AG04450 (cell line): ENCODE data around the gene RTN4RL1. TPM values are rescaled to one million over a fixed set of nuclear protein-coding genes. Genes with fewer than 3 reads are reported as not detected.

Source experiments
- CTCF ChIA-PET: fragments of 300-600, 350-600 bp; formaldehyde crosslinking; extraction: SDS; loops from one replicate; lab custom pipeline; 2022; ENCODE audit warnings: antibody characterized with exemption, inconsistent platforms; lab: Charles Lee
- POLR2A ChIA-PET: fragments of 350-600 bp; formaldehyde crosslinking; extraction: SDS; loops from one replicate; lab custom pipeline; 2021; ENCODE audit warnings: antibody characterized with exemption, inconsistent platforms; lab: Yijun Ruan, JAX
- DNase-seq: peaks from one replicate; pipeline ENCODE4 v3.0.0-alpha.2; 2011; ENCODE audit warnings: low read depth, low spot score
- H3K27ac ChIP-seq: one replicate; pipeline ENCODE4 v1.5.1; 2012; ENCODE audit warnings: low read depth, low read length, control low read depth
- H3K27me3 ChIP-seq: one replicate; pipeline ENCODE4 v1.6.0; 2012; ENCODE audit warnings: low read length; ENCODE audit not compliant: control insufficient read depth, insufficient read depth
- H3K4me3 ChIP-seq: 2 replicates; pipeline ENCODE4 v1.5.1; 2011; ENCODE audit warnings: mild to moderate bottlenecking, low read depth, low read length, control low read depth
- H3K9me3 ChIP-seq: 2 replicates; pipeline ENCODE4 v1.5.1; 2012; ENCODE audit warnings: low read length; ENCODE audit not compliant: control insufficient read depth, insufficient read depth
- polyA plus RNA-seq: library from polyadenylated mRNA; depleted of rRNA; stranded (reverse); fragments of >200 nt; gene quantifications from 2 replicates; pipeline ENCODE4 v1.2.3, GENCODE V29; 2011
- TF ChIP-seq, protein P1 (sequence below): IDR thresholded peaks from 2 replicates; pipeline ENCODE4 v1.5.1; 2011; ENCODE audit warnings: low read depth, low read length, control low read depth, inconsistent platforms

The RTN4RL1 gene
- polyA plus RNA-seq, 1 experiment, result 0.04 TPM

DNA sequence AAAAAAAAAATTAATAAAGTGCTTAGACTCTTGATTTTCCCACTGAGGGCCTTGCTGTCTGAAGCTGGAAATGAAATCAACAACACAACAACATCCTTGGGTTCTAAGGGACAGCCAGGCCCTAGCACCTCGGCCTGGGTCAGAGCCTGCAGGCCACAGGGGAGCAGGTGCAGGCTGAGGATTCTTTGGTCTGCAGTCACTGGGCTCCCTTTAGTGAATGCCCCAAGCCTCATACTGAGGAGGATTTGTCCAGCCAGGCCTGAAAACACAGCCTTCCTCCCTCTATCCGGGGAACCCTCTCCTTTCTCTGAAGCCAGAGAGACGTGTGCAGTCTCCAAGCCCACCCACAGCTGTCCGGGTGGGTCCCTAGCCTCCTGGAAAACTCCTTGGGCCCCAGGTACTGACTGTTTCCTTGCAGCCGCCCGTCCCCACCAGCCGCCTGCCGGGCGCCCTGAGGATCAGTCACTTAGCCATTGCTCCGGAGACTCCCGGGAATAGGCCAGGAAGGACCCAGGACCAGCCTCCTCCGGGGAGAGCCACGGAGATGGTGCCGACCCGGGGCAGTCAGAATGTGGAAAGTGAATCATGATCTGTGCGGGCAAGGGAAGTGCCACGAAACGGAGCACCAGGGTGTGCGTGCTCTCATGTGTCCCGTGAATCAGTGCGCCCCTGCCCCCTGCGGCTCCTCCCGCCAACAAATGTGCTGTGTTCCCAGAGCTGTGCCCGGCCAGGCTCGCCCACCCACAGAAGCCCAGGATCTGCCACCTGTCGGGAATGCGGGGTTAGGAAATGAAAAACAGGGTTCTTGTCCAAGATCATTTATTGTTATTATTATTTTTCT is 91.0 kb downstream of the RTN4RL1 start:
- TF ChIP-seq, protein P1, sequence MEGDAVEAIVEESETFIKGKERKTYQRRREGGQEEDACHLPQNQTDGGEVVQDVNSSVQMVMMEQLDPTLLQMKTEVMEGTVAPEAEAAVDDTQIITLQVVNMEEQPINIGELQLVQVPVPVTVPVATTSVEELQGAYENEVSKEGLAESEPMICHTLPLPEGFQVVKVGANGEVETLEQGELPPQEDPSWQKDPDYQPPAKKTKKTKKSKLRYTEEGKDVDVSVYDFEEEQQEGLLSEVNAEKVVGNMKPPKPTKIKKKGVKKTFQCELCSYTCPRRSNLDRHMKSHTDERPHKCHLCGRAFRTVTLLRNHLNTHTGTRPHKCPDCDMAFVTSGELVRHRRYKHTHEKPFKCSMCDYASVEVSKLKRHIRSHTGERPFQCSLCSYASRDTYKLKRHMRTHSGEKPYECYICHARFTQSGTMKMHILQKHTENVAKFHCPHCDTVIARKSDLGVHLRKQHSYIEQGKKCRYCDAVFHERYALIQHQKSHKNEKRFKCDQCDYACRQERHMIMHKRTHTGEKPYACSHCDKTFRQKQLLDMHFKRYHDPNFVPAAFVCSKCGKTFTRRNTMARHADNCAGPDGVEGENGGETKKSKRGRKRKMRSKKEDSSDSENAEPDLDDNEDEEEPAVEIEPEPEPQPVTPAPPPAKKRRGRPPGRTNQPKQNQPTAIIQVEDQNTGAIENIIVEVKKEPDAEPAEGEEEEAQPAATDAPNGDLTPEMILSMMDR, result no peak
- H3K27me3 ChIP-seq, result peaks cover 36% of the 10 kb centered on the region
- H3K27ac ChIP-seq, result no peak overlapping the region
- ChIA-PET POLR2A (no interaction called here), CTCF (no interaction called here)
- H3K9me3 ChIP-seq, result no peaks in the 10 kb centered on the region; the same call in 1 of the 2 replicates
- DNase-seq, result no peak
- H3K4me3 ChIP-seq, result no peak overlapping the region

DNA sequence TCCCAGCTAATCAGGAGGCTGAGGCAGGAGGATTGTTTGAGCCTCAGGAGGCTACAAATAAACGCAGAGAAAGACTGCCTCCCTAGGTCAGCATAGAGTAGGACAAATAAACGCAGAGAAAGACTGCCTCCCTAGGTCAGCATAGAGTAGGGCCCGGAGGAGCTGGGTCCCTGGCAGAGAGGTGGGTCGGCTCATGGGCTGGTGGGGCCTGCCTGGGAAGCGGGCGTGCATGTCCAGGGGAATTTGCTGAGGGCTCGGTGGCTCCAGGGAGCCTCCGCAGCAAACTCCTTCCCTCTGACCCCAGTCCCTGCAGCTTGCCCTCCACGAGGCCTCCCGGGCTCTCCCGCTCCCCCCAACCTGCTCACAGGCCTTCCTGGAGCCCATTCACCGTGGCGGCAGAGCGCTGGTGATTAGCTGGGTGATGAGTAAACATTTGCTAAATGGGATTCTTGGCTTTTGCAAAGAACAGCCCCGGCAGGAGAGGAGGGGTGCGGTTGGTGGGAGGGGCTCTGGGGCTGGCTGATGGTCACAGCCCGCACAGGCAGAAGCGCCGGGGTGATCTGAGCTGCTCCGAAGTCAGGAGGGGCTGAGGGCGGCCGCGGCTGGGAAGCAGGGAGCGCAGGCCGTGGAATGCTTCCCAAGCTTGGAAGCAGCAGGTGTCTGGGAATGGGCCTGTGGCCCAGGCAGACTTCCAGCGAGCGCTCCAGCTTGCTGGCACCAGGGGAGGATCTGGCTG is 93.1 kb downstream of the RTN4RL1 start:
- POLR2A ChIA-PET, result no interaction called here
- H3K9me3 ChIP-seq, result no peaks in the 10 kb centered on the region; the same call in 1 of the 2 replicates
- no peak overlapping the region for H3K27ac ChIP-seq
- peaks cover 45% of the 10 kb centered on the region for H3K27me3 ChIP-seq
- TF ChIP-seq, protein P1, result no peak
- no peak overlapping the region for H3K4me3 ChIP-seq
- CTCF ChIA-PET, result no interaction called here
- no peak for DNase-seq

DNA sequence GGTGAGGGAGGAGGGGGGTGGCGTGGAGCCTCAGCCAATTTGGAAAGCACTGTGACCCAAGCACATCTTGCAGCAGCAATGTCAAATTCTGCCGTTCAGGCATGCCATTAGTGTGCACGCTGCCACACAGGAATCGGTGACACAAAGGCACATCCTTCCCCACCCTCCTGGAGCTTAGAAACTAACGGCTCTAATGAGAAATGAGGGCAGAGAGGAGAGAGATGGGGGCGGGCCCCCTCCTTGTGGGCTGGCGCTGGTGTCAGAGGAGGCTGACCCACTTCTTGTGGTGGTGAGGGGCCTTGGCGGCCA is 94.8 kb downstream of the RTN4RL1 start:
- TF ChIP-seq, protein P1, result no peak
- no peak for DNase-seq
- Histone ChIP-seq H3K4me3 (no peak overlapping the region), H3K9me3 (no peaks in the 10 kb centered on the region; the same call in 1 of the 2 replicates), H3K27ac (no peak overlapping the region), H3K27me3 (peaks cover 47% of the 10 kb centered on the region)
- POLR2A ChIA-PET, result no interaction called here
- CTCF ChIA-PET, result interaction anchor here (0.9 kb wide), 1 partner anchor 96 kb away, joined by 3 read pairs; no protein-coding TSS in a partner anchor

DNA sequence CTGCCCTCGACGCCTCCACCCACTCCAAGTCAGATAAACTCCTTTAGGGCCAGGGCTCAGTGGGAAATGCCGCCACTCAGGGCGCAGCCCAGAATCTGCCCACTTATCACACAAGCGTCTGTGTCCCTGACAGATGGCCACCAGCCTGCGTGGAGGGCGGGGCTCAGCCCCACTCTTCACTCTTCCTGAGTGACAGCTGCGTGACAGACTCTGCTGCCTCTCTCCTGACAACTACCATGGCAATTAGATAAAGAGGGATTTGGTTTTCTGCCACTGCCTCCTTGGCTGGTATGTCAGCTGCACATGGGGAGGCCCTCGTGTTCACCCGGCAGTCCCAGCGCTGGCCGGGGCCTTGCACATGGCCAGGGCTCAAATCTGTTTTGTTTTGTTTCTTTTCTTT is 96.2 kb downstream of the RTN4RL1 start:
- DNase-seq, result no peak
- TF ChIP-seq, protein P1, result no peak
- Histone ChIP-seq H3K4me3 (no peak overlapping the region), H3K27me3 (peaks cover 40% of the 10 kb centered on the region), H3K27ac (no peak overlapping the region), H3K9me3 (no peaks in the 10 kb centered on the region; the same call in 1 of the 2 replicates)
- POLR2A ChIA-PET, result no interaction called here
- CTCF ChIA-PET, result no interaction called here

DNA sequence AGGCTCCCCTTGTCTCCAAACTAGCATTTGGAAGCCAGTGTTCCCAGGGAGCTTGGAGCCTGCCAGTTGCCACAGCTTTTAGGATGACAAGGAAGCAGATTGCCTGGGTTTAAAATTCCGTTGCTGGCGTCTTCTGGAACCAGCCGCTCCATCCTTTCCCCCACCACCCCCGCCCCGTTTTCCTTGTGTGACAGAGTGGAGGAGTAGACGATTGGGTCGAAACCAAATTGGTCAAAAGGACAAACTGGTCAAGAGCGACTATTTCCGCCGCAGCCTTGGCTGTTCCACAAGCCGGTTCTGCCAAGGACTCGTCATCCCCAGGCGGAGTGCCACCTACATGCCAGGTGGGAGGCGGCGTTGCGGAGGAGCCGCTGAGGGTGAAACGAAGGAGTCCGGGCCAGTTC is 104.2 kb downstream of the RTN4RL1 start:
- TF ChIP-seq, protein P1, result no peak
- DNase-seq, result no peak
- H3K27me3 ChIP-seq, result peaks cover 23% of the 10 kb centered on the region
- H3K4me3 ChIP-seq, result no peak overlapping the region
- H3K9me3 ChIP-seq, result no peaks in the 10 kb centered on the region
- H3K27ac ChIP-seq, result no peak overlapping the region
- ChIA-PET CTCF (no interaction called here), POLR2A (no interaction called here)
